K562 (cell line): ENCODE data around the gene RPTOR. TPM values are rescaled to one million over a fixed set of nuclear protein-coding genes. Genes with fewer than 3 reads are reported as not detected.

Source experiments
- ELK3 ChIP-seq: fragments of 450-650 bp; formaldehyde crosslinking; IDR thresholded peaks from 2 replicates; pipeline ENCODE4 v1.4.0; 2020; ENCODE audit warnings: mild to moderate bottlenecking
- ESRRB ChIP-seq: fragments of 250-450 bp; sonication (Bioruptor Pico); IDR thresholded peaks from 2 replicates; pipeline ENCODE4 v1.5.0; 2020; ENCODE audit warnings: mild to moderate bottlenecking, moderate library complexity, borderline replicate concordance
- HMG20A ChIP-seq: fragments of 450-650 bp; formaldehyde crosslinking; conservative IDR thresholded peaks from 2 replicates; pipeline ENCODE4 v1.4.0; 2020; ENCODE audit warnings: mild to moderate bottlenecking, mixed read lengths
- HMGN3 ChIP-seq: IDR thresholded peaks from 2 replicates; pipeline ENCODE4 v1.6.1; 2011; ENCODE audit warnings: borderline replicate concordance, low read depth, mild to moderate bottlenecking, mixed read lengths, low read length; ENCODE audit not compliant: insufficient read length; ENCODE audit errors: extremely low read depth
- HNRNPL ChIP-seq: fragments of 200-400 bp; formaldehyde crosslinking; IDR thresholded peaks from 2 replicates; pipeline ENCODE4 v1.6.1; 2017; ENCODE audit warnings: low read depth, mild to moderate bottlenecking, low read length
- HNRNPLL ChIP-seq: fragments of 200-400 bp; formaldehyde crosslinking; IDR thresholded peaks from 2 replicates; pipeline ENCODE4 v1.6.1; 2017; ENCODE audit warnings: low read length, low read depth, mild to moderate bottlenecking; ENCODE audit not compliant: poor library complexity, severe bottlenecking
- JUNB ChIP-seq: fragments of 450-650 bp; formaldehyde crosslinking; conservative IDR thresholded peaks from 2 replicates; pipeline ENCODE4 v1.4.0; 2020; ENCODE audit warnings: mild to moderate bottlenecking
- KAT8 ChIP-seq: fragments of 450-650 bp; IDR thresholded peaks from 2 replicates; pipeline ENCODE4 v1.6.1; 2016; ENCODE audit warnings: low read depth, mild to moderate bottlenecking
- NKRF ChIP-seq: fragments of 450-650 bp; IDR thresholded peaks from 2 replicates; pipeline ENCODE4 v1.6.1; 2016; ENCODE audit warnings: borderline replicate concordance
- PHF21A ChIP-seq: fragments of 450-650 bp; IDR thresholded peaks from 2 replicates; pipeline ENCODE4 v1.6.1; 2017; ENCODE audit warnings: low read depth, borderline replicate concordance
- SOX6 ChIP-seq: fragments of 450-650 bp; IDR thresholded peaks from 2 replicates; pipeline ENCODE4 v1.6.1; 2014; ENCODE audit warnings: mild to moderate bottlenecking
- ZEB2 ChIP-seq: fragments of 450-650 bp; IDR thresholded peaks from 2 replicates; pipeline ENCODE4 v1.6.1; 2016
- ZKSCAN1 ChIP-seq: fragments of 150-350 bp; IDR thresholded peaks from 2 replicates; pipeline ENCODE4 v1.6.1; 2016; ENCODE audit warnings: low read depth, low read length
- ZNF507 ChIP-seq: conservative IDR thresholded peaks from 2 replicates; pipeline ENCODE4 v1.6.1; 2017; ENCODE audit warnings: missing genetic modification characterization, missing compliant biosample characterization
- ZNF589 ChIP-seq: fragments of 200-800 bp; sonication (Bioruptor generic); IDR thresholded peaks from 2 replicates; pipeline ENCODE4 v1.6.1; 2016; ENCODE audit warnings: low read depth, missing genetic modification characterization, missing compliant biosample characterization
- ZSCAN29 ChIP-seq: fragments of 450-650 bp; IDR thresholded peaks from 2 replicates; pipeline ENCODE4 v1.6.1; 2017
- polyA plus RNA-seq, 8 experiments: library from polyadenylated mRNA; depleted of rRNA in 4 of 8; stranded (reverse) in 5 of 8; unstranded in 3 of 8; fragments of >200 nt; fragmentation: Nextera tagmentation in 2 of 8; fragmentation: Illumina TruSeq in 1 of 8; extraction: Ambion mirVana in 2 of 8; extraction: Trizol in 1 of 8; gene quantifications; 2 replicates each; pipeline versions ENCODE4 v1.2.1 to v1.2.3, GENCODE V29; 2011 to 2014; ENCODE audit warnings: inconsistent platforms in 1 of 8, missing spikeins in 1 of 8
- total RNA-seq, 7 experiments: library from RNA; depleted of rRNA in 6 of 7; stranded (reverse); fragments of >200 nt in 6 of 7; fragmentation: Illumina TruSeq in 2 of 7; extraction: Trizol in 2 of 7; gene quantifications; 2 replicates each; pipeline versions ENCODE4 v1.2.1 to v1.2.3, GENCODE V29; 2011 to 2021; ENCODE audit warnings: low replicate concordance in 1 of 7
- TF ChIP-seq, protein P1 (sequence below), 2 experiments: fragments of 450-650 bp; formaldehyde crosslinking in 1 of 2; IDR thresholded peaks; 2 replicates each; pipeline versions ENCODE4 v1.4.0 to v1.6.1; 2014 to 2020; ENCODE audit warnings: mild to moderate bottlenecking in 2 of 2, borderline replicate concordance in 1 of 2, low read depth in 1 of 2

The RPTOR gene
- total and polyA plus RNA-seq, 9 of the 15 experiments (the other 6 are each of a cell fraction or from before 2014, with no cell fraction given) = 0.24 to 54.1 (median 10.2) TPM

GRCh38 chr17:80992077-80992947, 447.7 kb downstream of the RPTOR start (continued):
- TF ChIP-seq, protein P1, sequence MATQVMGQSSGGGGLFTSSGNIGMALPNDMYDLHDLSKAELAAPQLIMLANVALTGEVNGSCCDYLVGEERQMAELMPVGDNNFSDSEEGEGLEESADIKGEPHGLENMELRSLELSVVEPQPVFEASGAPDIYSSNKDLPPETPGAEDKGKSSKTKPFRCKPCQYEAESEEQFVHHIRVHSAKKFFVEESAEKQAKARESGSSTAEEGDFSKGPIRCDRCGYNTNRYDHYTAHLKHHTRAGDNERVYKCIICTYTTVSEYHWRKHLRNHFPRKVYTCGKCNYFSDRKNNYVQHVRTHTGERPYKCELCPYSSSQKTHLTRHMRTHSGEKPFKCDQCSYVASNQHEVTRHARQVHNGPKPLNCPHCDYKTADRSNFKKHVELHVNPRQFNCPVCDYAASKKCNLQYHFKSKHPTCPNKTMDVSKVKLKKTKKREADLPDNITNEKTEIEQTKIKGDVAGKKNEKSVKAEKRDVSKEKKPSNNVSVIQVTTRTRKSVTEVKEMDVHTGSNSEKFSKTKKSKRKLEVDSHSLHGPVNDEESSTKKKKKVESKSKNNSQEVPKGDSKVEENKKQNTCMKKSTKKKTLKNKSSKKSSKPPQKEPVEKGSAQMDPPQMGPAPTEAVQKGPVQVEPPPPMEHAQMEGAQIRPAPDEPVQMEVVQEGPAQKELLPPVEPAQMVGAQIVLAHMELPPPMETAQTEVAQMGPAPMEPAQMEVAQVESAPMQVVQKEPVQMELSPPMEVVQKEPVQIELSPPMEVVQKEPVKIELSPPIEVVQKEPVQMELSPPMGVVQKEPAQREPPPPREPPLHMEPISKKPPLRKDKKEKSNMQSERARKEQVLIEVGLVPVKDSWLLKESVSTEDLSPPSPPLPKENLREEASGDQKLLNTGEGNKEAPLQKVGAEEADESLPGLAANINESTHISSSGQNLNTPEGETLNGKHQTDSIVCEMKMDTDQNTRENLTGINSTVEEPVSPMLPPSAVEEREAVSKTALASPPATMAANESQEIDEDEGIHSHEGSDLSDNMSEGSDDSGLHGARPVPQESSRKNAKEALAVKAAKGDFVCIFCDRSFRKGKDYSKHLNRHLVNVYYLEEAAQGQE (IDR thresholded peaks at IDR 0.05; ENCODE audit: borderline replicate concordance) = no peak
- TF ChIP-seq, protein P1 (CRISPR knock-in tag; IDR thresholded peaks at IDR 0.05; ENCODE audit: low read depth) = no peak
- no peak for TF ChIP-seq HMGN3
- TF ChIP-seq ZNF589 (CRISPR knock-in tag) = 0 out of 2 replicates have a peak, but pooled peaks have one; percentile 29
- TF ChIP-seq ZEB2 = no peak
- TF ChIP-seq PHF21A = no peak
- no peak for TF ChIP-seq KAT8
- TF ChIP-seq HNRNPLL = no peak
- no peak for TF ChIP-seq ZSCAN29
- no peak for TF ChIP-seq JUNB (CRISPR knock-in tag)
- no peak for TF ChIP-seq HNRNPL
- no peak for TF ChIP-seq ELK3
- no peak for TF ChIP-seq HMG20A (CRISPR knock-in tag)
- no peak for TF ChIP-seq ESRRB (CRISPR knock-in tag)
- TF ChIP-seq ZKSCAN1 = no peak
- TF ChIP-seq SOX6 = no peak
- no peak for TF ChIP-seq ZNF507
- TF ChIP-seq NKRF = no peak
